AG04450 (cell line): ENCODE measurements around the gene CRTC1. TPM values are rescaled to one million over a fixed set of nuclear protein-coding genes. Genes with fewer than 3 reads are reported as not detected.

Source experiments
- CTCF ChIA-PET: fragments of 300-600, 350-600 bp; formaldehyde crosslinking; extraction: SDS; loops from one replicate; lab custom pipeline; 2022; ENCODE audit warnings: antibody characterized with exemption, inconsistent platforms; lab: Charles Lee
- POLR2A ChIA-PET: fragments of 350-600 bp; formaldehyde crosslinking; extraction: SDS; loops from one replicate; lab custom pipeline; 2021; ENCODE audit warnings: antibody characterized with exemption, inconsistent platforms; lab: Yijun Ruan, JAX
- DNase-seq: peaks from one replicate; pipeline ENCODE4 v3.0.0-alpha.2; 2011; ENCODE audit warnings: low read depth, low spot score
- H3K27ac ChIP-seq: one replicate; pipeline ENCODE4 v1.5.1; 2012; ENCODE audit warnings: low read depth, low read length, control low read depth
- H3K27me3 ChIP-seq: one replicate; pipeline ENCODE4 v1.6.0; 2012; ENCODE audit warnings: low read length; ENCODE audit not compliant: control insufficient read depth, insufficient read depth
- H3K4me3 ChIP-seq: 2 replicates; pipeline ENCODE4 v1.5.1; 2011; ENCODE audit warnings: mild to moderate bottlenecking, low read depth, low read length, control low read depth
- H3K9me3 ChIP-seq: 2 replicates; pipeline ENCODE4 v1.5.1; 2012; ENCODE audit warnings: low read length; ENCODE audit not compliant: control insufficient read depth, insufficient read depth
- CTCF ChIP-seq: IDR thresholded peaks from 2 replicates; pipeline ENCODE4 v1.5.1; 2011; ENCODE audit warnings: low read depth, low read length, control low read depth, inconsistent platforms
- polyA plus RNA-seq: library from polyadenylated mRNA; depleted of rRNA; stranded (reverse); fragments of >200 nt; gene quantifications from 2 replicates; pipeline ENCODE4 v1.2.3, GENCODE V29; 2011

The CRTC1 gene
- polyA plus RNA-seq, 1 experiment: 1.0 TPM

- H3K4me3 ChIP-seq: no peak overlapping the region
- ChIA-PET CTCF (interaction anchor here (0.6 kb wide), 2 partner anchors 105 to 179 kb away, joined by 3 to 10 read pairs; no protein-coding TSS in a partner anchor), POLR2A (interaction anchor here (0.7 to 0.8 kb wide), 2 partner anchors 12 to 100 kb away, joined by 3 to 5 read pairs; partner anchors contain the start of gene KXD1)
- no peak for TF ChIP-seq CTCF
- no peaks in the 10 kb centered on the region for H3K27me3 ChIP-seq
- no peaks in the 10 kb centered on the region; the same call in 1 of the 2 replicates for H3K9me3 ChIP-seq
- no peak overlapping the region for H3K27ac ChIP-seq
- peak; percentile 45 for DNase-seq
Measured at GRCh38 chr19:18657590-18658365, 25.7 kb upstream of the CRTC1 start.

- no peaks in the 10 kb centered on the region; the same call in 1 of the 2 replicates for H3K9me3 ChIP-seq
Measured at GRCh38 chr19:18658366-18658855, 25.1 kb upstream of the CRTC1 start.

GRCh38 chr19:18659281-18660050 lies 24.0 kb upstream of the CRTC1 start:
- no peaks in the 10 kb centered on the region for H3K27me3 ChIP-seq
- ChIA-PET CTCF (no interaction called here), POLR2A (interaction anchor here (0.6 to 0.7 kb wide), 3 partner anchors 18 to 245 kb away, joined by 3 to 11 read pairs (median 3); no protein-coding TSS in a partner anchor)
- no peaks in the 10 kb centered on the region; the same call in 1 of the 2 replicates for H3K9me3 ChIP-seq
- no peak for TF ChIP-seq CTCF
- no peak for DNase-seq
- no peak overlapping the region for H3K4me3 ChIP-seq
- H3K27ac ChIP-seq: no peak overlapping the region

More at GRCh38 chr19:18658366-18658855, 25.1 kb upstream of the CRTC1 start:
- H3K4me3 ChIP-seq: no peak overlapping the region
- ChIA-PET POLR2A (interaction anchor here (0.8 kb wide), 1 partner anchor 13 kb away, joined by 5 read pairs; no protein-coding TSS in a partner anchor), CTCF (no interaction called here)
- H3K27me3 ChIP-seq: no peaks in the 10 kb centered on the region
- H3K27ac ChIP-seq: no peak overlapping the region
- no peak for TF ChIP-seq CTCF
- DNase-seq: no peak

GRCh38 chr19:18660051-18660910 lies 23.2 kb upstream of the CRTC1 start:
- no peak for DNase-seq
- POLR2A ChIA-PET: no interaction called here
- H3K27me3 ChIP-seq: no peaks in the 10 kb centered on the region
- no peak overlapping the region for H3K4me3 ChIP-seq
- H3K27ac ChIP-seq: peak overlapping the region; percentile 39
- TF ChIP-seq CTCF: no peak
- CTCF ChIA-PET: no interaction called here
- no peaks in the 10 kb centered on the region; the same call in 1 of the 2 replicates for H3K9me3 ChIP-seq
